Chondrocyte (in vitro differentiated cells): ENCODE data around the gene KRTAP10-7. TPM values are rescaled to one million over a fixed set of nuclear protein-coding genes. Genes with fewer than 3 reads are reported as not detected.

Experiments
- DNase-seq: peaks from one replicate; pipeline ENCODE4 v3.0.0; 2021; ENCODE audit warnings: mixed read lengths, low spot score
- H3K27ac Mint-ChIP-seq: one replicate; pipeline ENCODE4 v1.8.0; 2021; ENCODE audit warnings: mild to moderate bottlenecking, moderate library complexity, mixed read lengths; ENCODE audit not compliant: unreplicated experiment
- H3K27me3 Mint-ChIP-seq: 2 replicates; pipeline ENCODE4 v1.8.0; 2021; ENCODE audit warnings: low read depth, mixed read lengths
- H3K36me3 Mint-ChIP-seq: 2 replicates; pipeline ENCODE4 v1.8.0; 2021; ENCODE audit warnings: low read depth, mixed read lengths
- H3K4me1 Mint-ChIP-seq: 2 replicates; pipeline ENCODE4 v1.8.0; 2021; ENCODE audit warnings: low read depth, mild to moderate bottlenecking, mixed read lengths
- H3K4me3 Mint-ChIP-seq: one replicate; pipeline ENCODE4 v1.8.0; 2021; ENCODE audit warnings: mild to moderate bottlenecking, moderate library complexity, mixed read lengths; ENCODE audit not compliant: unreplicated experiment
- H3K9me3 Mint-ChIP-seq: 2 replicates; pipeline ENCODE4 v1.8.0; 2021; ENCODE audit warnings: low read depth, mixed read lengths
- CTCF ChIP-seq: fragments of 200-600 bp; sonication (generic); IDR thresholded peaks from 2 replicates; pipeline ENCODE4 v1.5.0; 2021; ENCODE audit warnings: antibody characterized with exemption, mild to moderate bottlenecking, moderate library complexity
- total RNA-seq: library from RNA; stranded (reverse); gene quantifications from 3 replicates; pipeline ENCODE4 v1.2.1, GENCODE V29; 2021

Gene KRTAP10-7
- total RNA-seq, 1 donor from 2014 or later: not detected

DNA sequence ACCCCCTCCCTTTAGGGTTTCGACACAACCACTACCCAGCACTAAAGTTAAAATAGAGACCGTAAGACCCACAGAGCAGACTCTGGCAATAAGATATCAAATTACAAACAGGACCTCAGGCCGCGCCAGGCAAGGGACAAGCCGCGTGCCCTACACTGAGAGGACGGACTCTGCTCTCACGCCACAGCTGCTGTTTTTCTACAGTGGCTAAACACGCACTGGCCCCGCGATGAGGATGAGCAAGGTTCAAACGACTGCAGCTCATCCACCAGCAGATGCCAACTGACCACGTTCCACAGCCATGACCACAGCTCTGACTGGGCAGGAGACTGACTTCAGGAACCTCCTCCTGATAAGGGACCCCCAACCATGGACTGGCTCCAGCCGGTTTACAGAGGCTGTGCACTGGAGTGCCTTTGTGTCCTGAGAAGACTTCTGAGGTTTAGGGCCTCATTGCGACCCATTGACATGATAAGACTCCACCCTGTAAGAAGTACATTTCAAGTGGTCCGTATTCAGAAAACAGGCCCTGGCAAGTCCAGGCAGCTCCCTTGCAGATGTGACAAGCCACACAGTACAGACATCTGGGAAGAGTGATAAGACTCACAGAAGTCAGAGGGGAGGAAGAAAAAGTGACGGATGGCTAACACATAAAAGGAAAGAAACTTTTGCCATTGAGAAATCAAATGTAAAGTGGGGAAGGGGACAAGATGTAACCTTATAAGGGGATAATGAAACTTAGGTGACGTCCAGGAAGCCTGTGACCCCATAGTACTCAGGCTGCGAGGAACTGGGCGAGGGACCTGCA lies 6.6 kb upstream of the KRTAP10-7 start:
- Mint-ChIP-seq H3K27ac (no peak overlapping the region), H3K9me3 (peaks cover 10% of the 10 kb centered on the region), H3K27me3 (peaks cover 64% of the 10 kb centered on the region), H3K36me3 (peaks cover 2% of the 10 kb centered on the region), H3K4me1 (peaks cover 6% of the 10 kb centered on the region), H3K4me3 (no peak overlapping the region)
- no peak for TF ChIP-seq CTCF
- DNase-seq: no peak

- no peak overlapping the region for H3K27ac Mint-ChIP-seq
- H3K36me3 Mint-ChIP-seq: peaks cover 3% of the 10 kb centered on the region
- no peak for DNase-seq
- H3K27me3 Mint-ChIP-seq: peaks cover 62% of the 10 kb centered on the region
- no peak overlapping the region for H3K4me3 Mint-ChIP-seq
- peaks cover 6% of the 10 kb centered on the region for H3K4me1 Mint-ChIP-seq
- TF ChIP-seq CTCF: no peak
- peaks cover 10% of the 10 kb centered on the region for H3K9me3 Mint-ChIP-seq
Observed at GRCh38 chr21:44594406-44594916, 5.9 kb upstream of the KRTAP10-7 start.

- Mint-ChIP-seq H3K9me3 (peaks cover 10% of the 10 kb centered on the region), H3K27ac (no peak overlapping the region), H3K4me1 (peaks cover 6% of the 10 kb centered on the region)
Observed at GRCh38 chr21:44595524-44595923, 4.9 kb upstream of the KRTAP10-7 start.

DNA sequence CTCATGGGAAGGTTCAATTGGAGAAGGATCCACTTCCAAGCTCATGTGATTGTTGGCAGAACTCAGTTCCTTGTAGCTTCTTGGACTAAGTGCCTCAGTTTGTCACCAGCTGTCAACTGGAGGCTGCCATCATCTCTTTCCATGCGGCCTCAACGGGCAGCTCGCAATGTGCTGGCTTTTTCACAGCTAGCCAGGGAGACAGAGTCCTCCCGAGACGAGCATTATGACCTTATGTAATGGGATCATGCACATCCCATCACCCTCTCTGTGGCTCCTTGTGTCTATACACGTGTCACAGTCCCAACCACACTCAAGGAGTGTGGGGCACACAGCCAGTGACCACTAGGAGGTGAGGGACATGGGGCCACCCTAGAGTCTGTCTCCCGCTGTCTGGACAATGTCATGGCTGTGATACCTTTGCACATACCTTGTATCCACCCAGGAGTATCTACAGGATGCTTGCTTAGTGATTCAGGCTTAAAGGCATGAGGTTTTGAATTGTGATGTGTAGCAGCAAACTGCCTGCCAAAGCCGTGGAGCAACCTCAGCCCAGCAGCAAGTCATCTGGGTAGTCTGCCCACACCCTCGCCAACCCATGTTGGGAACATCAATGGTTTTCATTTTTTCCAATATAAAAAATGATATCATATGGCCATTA lies 4.2 kb upstream of the KRTAP10-7 start:
- Mint-ChIP-seq H3K27ac (no peak overlapping the region), H3K4me1 (peaks cover 6% of the 10 kb centered on the region), H3K36me3 (peaks cover 3% of the 10 kb centered on the region), H3K4me3 (no peak overlapping the region), H3K27me3 (peaks cover 68% of the 10 kb centered on the region), H3K9me3 (peaks cover 10% of the 10 kb centered on the region)
- DNase-seq: no peak
- no peak for TF ChIP-seq CTCF

More at GRCh38 chr21:44595524-44595923, 4.9 kb upstream of the KRTAP10-7 start:
- Mint-ChIP-seq H3K27me3 (peaks cover 63% of the 10 kb centered on the region), H3K36me3 (peaks cover 3% of the 10 kb centered on the region), H3K4me3 (no peak overlapping the region)
- TF ChIP-seq CTCF: no peak
- no peak for DNase-seq

GRCh38 chr21:44598061-44598460 lies 2.3 kb upstream of the KRTAP10-7 start:
- Mint-ChIP-seq H3K27ac (no peak overlapping the region), H3K4me3 (no peak overlapping the region)
- no peak for DNase-seq

More at GRCh38 chr21:44598061-44598460, 2.3 kb upstream of the KRTAP10-7 start:
- Mint-ChIP-seq H3K36me3 (peaks cover 3% of the 10 kb centered on the region), H3K9me3 (peaks cover 10% of the 10 kb centered on the region), H3K4me1 (peaks cover 6% of the 10 kb centered on the region), H3K27me3 (peaks cover 66% of the 10 kb centered on the region)
- no peak for TF ChIP-seq CTCF
